Left ventricle myocardium inferior (tissue), 1 donor: ENCODE measurements around the gene ZDHHC14. TPM values are rescaled to one million over a fixed set of nuclear protein-coding genes. Genes with fewer than 3 reads are reported as not detected.
"Not testable (repeated sequence)": the region's sequence is repeated elsewhere in the genome, so short reads cannot be mapped to it uniquely, and the experiment has no call there.

ENCODE experiments used
- DNase-seq: peaks from one replicate; pipeline ENCODE4 v3.0.0-alpha.2; 2020
- H3K27ac ChIP-seq: fragments of 200-600 bp; replicated peaks from 2 replicates; pipeline ENCODE4 v1.8.0; 2021
- H3K27me3 ChIP-seq: fragments of 200-600 bp; 2 replicates; pipeline ENCODE4 v1.8.0; 2021; ENCODE audit warnings: low read depth
- H3K36me3 ChIP-seq: fragments of 200-600 bp; 2 replicates; pipeline ENCODE4 v1.8.0; 2021
- H3K4me1 ChIP-seq: fragments of 200-600 bp; 2 replicates; pipeline ENCODE4 v1.8.0; 2021
- H3K4me3 ChIP-seq: fragments of 200-600 bp; 2 replicates; pipeline ENCODE4 v1.8.0; 2021; ENCODE audit warnings: mild to moderate bottlenecking, moderate library complexity
- H3K9me3 ChIP-seq: fragments of 200-600 bp; replicated peaks from 2 replicates; pipeline ENCODE4 v1.8.0; 2021
- CTCF ChIP-seq: fragments of 200-600 bp; IDR thresholded peaks from 2 replicates; pipeline ENCODE4 v1.8.0; 2021; ENCODE audit warnings: antibody characterized with exemption, mild to moderate bottlenecking, borderline replicate concordance
- intact Hi-C: fragments of 100-400 bp; cut with micrococcal nuclease; formaldehyde crosslinking; loops from one replicate; pipeline ENCODE4 v1.11.0; 2022
- total RNA-seq: library from RNA; stranded (reverse); fragmentation: NEBNext Ultra II Directional; extraction: Animal tissue kit (Norgen Biotek cat#: 25700); gene quantifications from one replicate; pipeline ENCODE4 v1.2.1, GENCODE V29; 2021
- donor health status: DM: no; HTN: yes; CAD: no; lungs with severe emphysema.

Gene ZDHHC14
- total RNA-seq, 1 donor from 2014 or later = 10.0 TPM

- peaks cover 33% of the 10 kb centered on the region for H3K4me1 ChIP-seq
- intact Hi-C loops = no loop called here
- peak overlapping the region; percentile 17 for H3K27ac ChIP-seq
- no peak for TF ChIP-seq CTCF
- no peak for DNase-seq
- H3K36me3 ChIP-seq = no peaks in the 10 kb centered on the region
- H3K4me3 ChIP-seq = no peak overlapping the region
- H3K9me3 ChIP-seq = no peaks in the 10 kb centered on the region
- H3K27me3 ChIP-seq = no peaks in the 10 kb centered on the region
Measured at GRCh38 chr6:157718503-157719187, 337.7 kb downstream of the ZDHHC14 start.

DNA sequence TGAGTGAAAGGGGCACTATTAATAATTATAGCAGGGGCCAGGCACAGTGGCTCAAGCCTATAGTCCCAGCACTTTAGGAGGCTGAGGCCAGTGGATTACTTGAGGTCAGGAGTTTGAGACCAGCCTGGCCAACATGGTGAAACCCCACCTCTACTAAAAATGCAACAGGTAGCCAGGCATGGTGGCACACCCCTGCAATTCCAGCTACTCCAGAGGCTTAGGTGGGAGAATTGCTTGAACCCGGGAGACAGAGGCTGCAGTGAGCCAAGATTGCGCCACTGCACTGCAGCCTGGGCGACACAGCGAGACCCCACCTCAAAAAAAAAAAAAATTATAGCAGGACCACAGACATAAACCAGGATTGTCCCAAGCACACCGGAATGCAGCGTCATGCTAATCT, 340.0 kb downstream of the ZDHHC14 start:
- H3K36me3 ChIP-seq, H3K4me3 ChIP-seq, H3K27me3 ChIP-seq, intact Hi-C loops, H3K27ac ChIP-seq, DNase-seq: not testable (repeated sequence)
- peaks cover 16% of the 10 kb centered on the region for H3K4me1 ChIP-seq
- peaks cover 22% of the 10 kb centered on the region for H3K9me3 ChIP-seq

- Histone ChIP-seq H3K27ac (no peak overlapping the region), H3K4me1 (peaks cover 13% of the 10 kb centered on the region), H3K9me3 (peaks cover 25% of the 10 kb centered on the region), H3K36me3 (no peaks in the 10 kb centered on the region), H3K27me3 (no peaks in the 10 kb centered on the region), H3K4me3 (no peak overlapping the region)
- intact Hi-C loops = no loop called here
- TF ChIP-seq CTCF = no peak
- DNase-seq = no peak
Measured at GRCh38 chr6:157721426-157721825, 340.4 kb downstream of the ZDHHC14 start.

DNA sequence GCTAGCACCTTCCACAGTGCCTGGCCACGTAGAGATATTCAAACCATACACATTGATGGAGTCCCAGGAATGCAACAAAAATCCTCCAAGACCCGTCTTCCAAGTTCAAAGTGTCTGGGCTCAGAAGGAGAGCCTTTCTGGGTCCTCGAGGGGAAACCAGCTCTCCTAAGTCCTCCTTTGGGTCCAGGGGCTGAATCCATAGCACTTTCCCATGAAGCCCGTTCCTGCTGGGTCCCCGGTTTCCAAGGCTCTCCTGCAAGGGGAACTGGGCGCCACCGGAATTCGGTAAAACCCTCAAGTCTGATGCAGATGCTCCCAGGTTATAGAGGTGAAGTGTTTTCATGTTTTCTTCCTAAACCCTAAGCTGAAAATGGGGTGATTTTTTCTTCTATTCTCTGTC, 340.8 kb downstream of the ZDHHC14 start:
- H3K27ac ChIP-seq = no peak overlapping the region
- H3K9me3 ChIP-seq = peaks cover 25% of the 10 kb centered on the region
- H3K4me1 ChIP-seq = peaks cover 17% of the 10 kb centered on the region
- no peaks in the 10 kb centered on the region for H3K27me3 ChIP-seq
- no peak overlapping the region for H3K4me3 ChIP-seq
- intact Hi-C loops = no loop called here
- no peak for TF ChIP-seq CTCF
- no peaks in the 10 kb centered on the region for H3K36me3 ChIP-seq
- no peak for DNase-seq

DNA sequence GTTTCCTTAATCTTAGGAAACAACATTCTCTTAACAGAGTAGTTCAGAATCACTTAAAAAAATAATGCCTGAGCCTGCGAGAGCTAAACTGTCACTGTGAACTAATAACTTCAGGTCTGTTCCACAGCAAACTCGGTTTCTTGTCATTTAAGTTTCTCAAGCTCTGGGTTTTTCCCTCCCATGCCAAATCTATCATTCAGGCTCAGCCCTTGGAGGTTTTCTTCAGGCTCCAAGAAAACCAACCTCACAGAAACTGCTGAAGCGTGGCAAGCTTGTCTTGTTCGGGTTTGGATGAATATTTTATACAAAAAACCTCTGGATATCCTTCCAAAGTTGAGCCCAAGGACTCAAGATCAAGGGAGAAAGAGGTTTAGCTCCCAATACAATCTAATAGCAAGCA, 342.4 kb downstream of the ZDHHC14 start:
- Histone ChIP-seq H3K4me1 (peaks cover 26% of the 10 kb centered on the region), H3K9me3 (peaks cover 25% of the 10 kb centered on the region), H3K4me3 (no peak overlapping the region), H3K27ac (no peak overlapping the region), H3K27me3 (no peaks in the 10 kb centered on the region), H3K36me3 (no peaks in the 10 kb centered on the region)
- no peak for DNase-seq
- no peak for TF ChIP-seq CTCF
- intact Hi-C loops = no loop called here

GRCh38 chr6:157724138-157724820, 343.3 kb downstream of the ZDHHC14 start:
- peaks cover 19% of the 10 kb centered on the region for H3K4me1 ChIP-seq
- H3K27me3 ChIP-seq = no peaks in the 10 kb centered on the region
- intact Hi-C loops = no loop called here
- no peak overlapping the region for H3K4me3 ChIP-seq
- H3K36me3 ChIP-seq = no peaks in the 10 kb centered on the region
- DNase-seq = no peak
- H3K9me3 ChIP-seq = peaks cover 25% of the 10 kb centered on the region
- TF ChIP-seq CTCF = no peak
- H3K27ac ChIP-seq = no peak overlapping the region
